Activated CD8-positive, alpha-beta T cell treated with anti-CD3 and anti-CD28 coated beads, Interleukin-2, amount 10 ng/mL, durations not matched to agents 7 days and 5 days (primary cell): ENCODE measurements around the gene PRKG1. TPM values are rescaled to one million over a fixed set of nuclear protein-coding genes. Genes with fewer than 3 reads are reported as not detected.

ENCODE experiments used
- ATAC-seq: fragments of 150-1000 bp; cut with Tn5 transposase; one replicate; pipeline ENCODE4 v1.10.0; 2021; ENCODE audit warnings: moderate library complexity
- CTCF ChIA-PET: fragments of 350-600 bp; sonication (Branson Sonifier 250); formaldehyde crosslinking; loops from one replicate; lab custom pipeline; 2021; ENCODE audit warnings: antibody characterized with exemption; lab: Charles Lee
- POLR2A ChIA-PET: fragments of 350-600 bp; sonication (Branson Sonifier 250); formaldehyde crosslinking; loops from one replicate; lab custom pipeline; 2021; ENCODE audit warnings: antibody characterized with exemption; lab: Charles Lee
- DNase-seq: peaks from one replicate; pipeline ENCODE4 v3.0.0-alpha.2; 2020
- H3K27ac Mint-ChIP-seq: one replicate; pipeline ENCODE4 v1.8.0; 2021; ENCODE audit warnings: mild to moderate bottlenecking, mixed read lengths
- H3K27me3 Mint-ChIP-seq: one replicate; pipeline ENCODE4 v1.8.0; 2021; ENCODE audit warnings: low read depth, mixed read lengths
- H3K36me3 Mint-ChIP-seq: one replicate; pipeline ENCODE4 v1.8.0; 2021; ENCODE audit warnings: low read depth, mixed read lengths
- H3K4me1 Mint-ChIP-seq: one replicate; pipeline ENCODE4 v1.8.0; 2021; ENCODE audit warnings: low read depth, mixed read lengths
- H3K4me3 Mint-ChIP-seq: one replicate; pipeline ENCODE4 v1.8.0; 2021; ENCODE audit warnings: mild to moderate bottlenecking, mixed read lengths
- H3K9me3 Mint-ChIP-seq: one replicate; pipeline ENCODE4 v1.8.0; 2022; ENCODE audit warnings: mixed read lengths; ENCODE audit not compliant: insufficient read depth
- total RNA-seq, 2 experiments: library from RNA; stranded (reverse); gene quantifications; one replicate each; pipeline ENCODE4 v1.2.3, GENCODE V29; 2021

Gene PRKG1
- total RNA-seq, 2 experiments from 2014 or later, result not detected

DNA sequence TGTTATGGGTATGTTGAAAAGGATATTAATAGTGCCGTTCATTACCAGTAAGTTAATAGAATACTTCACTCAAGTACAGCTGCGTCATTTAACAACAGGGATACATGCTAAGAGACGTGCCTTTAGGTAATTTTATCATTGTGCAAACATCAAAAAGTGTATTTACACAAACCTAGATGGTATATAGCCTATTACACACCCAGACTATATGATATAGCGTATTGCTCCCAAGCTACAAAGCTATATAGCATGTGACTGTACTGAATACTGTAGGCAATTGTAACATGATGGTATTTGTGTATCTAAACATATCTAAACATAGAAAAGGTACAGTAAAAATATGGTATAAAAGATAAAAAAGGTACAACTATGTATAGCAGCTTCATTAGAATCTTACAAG, 11.1 kb upstream of the PRKG1 start:
- ChIA-PET CTCF (interaction anchor here (1.3 kb wide), 1 partner anchor 898 kb away, joined by 3 read pairs; no protein-coding TSS in a partner anchor), POLR2A (no interaction called here)

DNA sequence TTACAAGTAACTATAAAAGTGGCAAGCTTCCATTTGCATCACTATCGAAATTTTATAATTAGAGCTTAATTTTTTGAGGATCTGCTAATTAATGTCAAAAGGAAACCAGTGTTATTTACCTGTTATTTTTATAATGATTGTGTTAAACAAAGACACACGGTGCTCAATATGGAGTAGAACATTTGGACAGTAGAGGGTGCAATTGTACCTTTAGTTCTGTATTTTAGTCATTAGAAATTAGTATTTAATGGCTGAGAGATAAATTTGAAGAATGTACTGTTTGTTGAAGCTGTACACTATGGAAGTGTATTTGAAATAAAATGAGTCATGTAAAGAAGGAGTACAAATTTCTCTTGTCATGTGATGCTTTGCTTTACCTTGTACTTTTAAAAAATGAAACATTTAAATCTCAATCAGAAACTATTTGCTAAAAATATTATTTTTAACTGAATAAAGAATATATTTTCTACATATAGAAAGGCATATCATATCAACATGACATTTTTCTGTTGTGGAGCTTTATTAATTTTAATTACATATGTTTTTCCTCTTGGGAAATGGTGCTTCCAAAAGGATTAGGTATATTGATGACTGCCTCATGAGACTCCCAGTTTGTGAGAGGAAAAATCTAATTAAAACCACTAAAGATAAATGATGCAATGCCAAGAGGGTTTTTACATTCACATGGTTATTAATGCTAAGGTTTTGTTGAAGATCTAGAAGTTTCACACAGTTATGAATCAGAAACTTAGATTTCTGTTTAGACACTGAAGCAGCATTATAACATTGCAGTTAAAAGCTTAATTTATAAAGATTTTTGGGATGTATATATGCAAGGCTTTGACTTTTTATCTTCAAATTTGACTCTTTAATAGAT, 10.4 kb upstream of the PRKG1 start:
- no peaks in the 10 kb centered on the region for H3K36me3 Mint-ChIP-seq
- H3K4me1 Mint-ChIP-seq, result no peaks in the 10 kb centered on the region
- ATAC-seq (no peak), DNase-seq (no peak)
- ChIA-PET CTCF (interaction anchor here (1.3 kb wide), 1 partner anchor 897 kb away, joined by 3 read pairs; no protein-coding TSS in a partner anchor), POLR2A (no interaction called here)
- H3K27me3 Mint-ChIP-seq, result peaks cover 2% of the 10 kb centered on the region
- no peaks in the 10 kb centered on the region for H3K9me3 Mint-ChIP-seq
- H3K27ac Mint-ChIP-seq, result no peak overlapping the region
- no peak overlapping the region for H3K4me3 Mint-ChIP-seq

More for the DNA sequence above, 11.1 kb upstream of the PRKG1 start:
- ATAC-seq (no peak), DNase-seq (no peak)
- Mint-ChIP-seq H3K36me3 (no peaks in the 10 kb centered on the region), H3K9me3 (no peaks in the 10 kb centered on the region), H3K27ac (no peak overlapping the region), H3K27me3 (peaks cover under 1% of the 10 kb centered on the region), H3K4me1 (no peaks in the 10 kb centered on the region), H3K4me3 (no peak overlapping the region)

DNA sequence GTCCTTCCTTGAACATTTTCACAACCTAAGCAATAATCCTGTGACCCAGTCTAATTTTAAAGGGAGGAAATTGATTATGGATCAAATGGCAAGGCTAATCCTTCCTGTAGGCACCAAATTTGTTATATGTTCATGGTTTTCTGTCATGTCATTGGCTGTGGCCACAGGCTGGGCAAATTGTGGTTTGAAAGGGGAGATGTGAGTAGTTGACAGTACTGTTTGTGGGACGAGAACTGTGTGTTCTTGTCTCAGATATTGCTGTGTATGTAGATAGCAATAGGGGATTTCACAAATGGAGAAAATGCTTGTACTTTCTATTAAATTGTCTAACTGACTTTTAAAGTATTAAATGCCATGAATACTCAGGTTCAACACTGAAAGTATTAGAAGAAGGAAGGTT, 8.1 kb upstream of the PRKG1 start:
- Mint-ChIP-seq H3K4me3 (no peak overlapping the region), H3K36me3 (no peaks in the 10 kb centered on the region), H3K9me3 (no peaks in the 10 kb centered on the region), H3K27me3 (peaks cover 2% of the 10 kb centered on the region), H3K27ac (no peak overlapping the region), H3K4me1 (no peaks in the 10 kb centered on the region)
- ChIA-PET POLR2A (no interaction called here), CTCF (no interaction called here)
- ATAC-seq (no peak), DNase-seq (no peak)

- H3K27ac Mint-ChIP-seq, result no peak overlapping the region
- CTCF ChIA-PET, result no interaction called here
- no peaks in the 10 kb centered on the region for H3K9me3 Mint-ChIP-seq
- DNase-seq (no peak), ATAC-seq (no peak)
- H3K36me3 Mint-ChIP-seq, result no peaks in the 10 kb centered on the region
- peaks cover 39% of the 10 kb centered on the region for H3K27me3 Mint-ChIP-seq
- POLR2A ChIA-PET, result no interaction called here
- H3K4me1 Mint-ChIP-seq, result peaks cover 3% of the 10 kb centered on the region
- no peak overlapping the region for H3K4me3 Mint-ChIP-seq
These were observed 2.1 kb upstream of the PRKG1 start for GRCh38 chr10:51072210-51072609.

GRCh38 chr10:51072921-51073434, 1.3 kb upstream of the PRKG1 start:
- H3K9me3 Mint-ChIP-seq, result no peaks in the 10 kb centered on the region
- ATAC-seq (no peak), DNase-seq (no peak)
- no peak overlapping the region for H3K27ac Mint-ChIP-seq
- ChIA-PET POLR2A (no interaction called here), CTCF (no interaction called here)
- H3K4me3 Mint-ChIP-seq, result no peak overlapping the region
- no peaks in the 10 kb centered on the region for H3K36me3 Mint-ChIP-seq
- H3K4me1 Mint-ChIP-seq, result peaks cover 3% of the 10 kb centered on the region
- peaks cover 39% of the 10 kb centered on the region for H3K27me3 Mint-ChIP-seq

DNA sequence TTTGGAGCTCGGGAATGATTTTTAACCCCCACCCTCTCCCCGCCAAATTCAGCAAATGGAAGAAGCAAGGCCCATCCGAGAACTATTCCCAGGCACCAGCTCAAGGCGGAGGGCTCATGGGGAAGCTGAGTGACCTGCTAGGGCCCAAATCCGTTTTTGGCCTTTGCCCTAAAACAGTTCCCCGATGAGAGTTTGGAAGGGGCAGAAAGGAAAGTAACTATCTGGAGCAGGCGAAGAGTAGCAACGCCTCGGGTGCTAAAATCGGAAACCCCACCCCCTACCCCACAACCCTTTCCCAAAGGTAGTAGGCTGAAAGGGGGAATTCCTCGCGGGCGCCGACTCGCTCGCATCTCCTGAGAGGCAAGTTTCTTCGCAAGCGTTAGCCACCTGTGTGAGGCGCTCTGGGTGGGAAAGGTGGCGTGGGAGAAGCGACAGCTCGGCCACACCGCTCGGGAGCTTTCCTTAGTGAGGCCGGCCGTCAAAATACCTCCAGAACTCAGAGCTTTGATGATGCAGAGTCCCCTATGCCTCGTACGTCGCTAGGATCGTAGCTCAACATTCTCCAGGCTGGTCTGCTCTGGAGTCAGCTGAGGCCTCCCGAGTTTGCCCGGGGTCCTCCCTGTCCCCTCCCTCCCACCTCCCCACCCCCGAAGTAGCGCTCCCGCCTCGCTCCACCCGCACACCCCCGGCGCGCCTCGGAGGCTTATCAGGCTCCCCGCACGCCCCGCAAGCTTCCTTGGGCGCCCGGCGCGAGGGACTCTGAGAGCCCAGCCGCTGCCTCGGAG, 642 bp upstream of the PRKG1 start:
- H3K4me1 Mint-ChIP-seq, result peaks cover 3% of the 10 kb centered on the region
- no peaks in the 10 kb centered on the region for H3K9me3 Mint-ChIP-seq
- H3K27me3 Mint-ChIP-seq, result peaks cover 37% of the 10 kb centered on the region
- H3K36me3 Mint-ChIP-seq, result no peaks in the 10 kb centered on the region
- no peak overlapping the region for H3K4me3 Mint-ChIP-seq
- no peak for DNase-seq
- POLR2A ChIA-PET, result no interaction called here
- peak; percentile 27 for ATAC-seq
- CTCF ChIA-PET, result no interaction called here
- no peak overlapping the region for H3K27ac Mint-ChIP-seq

GRCh38 chr10:51075043-51075872, 971 bp downstream of the PRKG1 start:
- H3K36me3 Mint-ChIP-seq, result no peaks in the 10 kb centered on the region
- peaks cover 3% of the 10 kb centered on the region for H3K4me1 Mint-ChIP-seq
- ATAC-seq, result no peak
- H3K27ac Mint-ChIP-seq, result no peak overlapping the region
- H3K27me3 Mint-ChIP-seq, result peaks cover 39% of the 10 kb centered on the region
- POLR2A ChIA-PET, result no interaction called here
- no peak for DNase-seq
- H3K4me3 Mint-ChIP-seq, result no peak overlapping the region
- CTCF ChIA-PET, result no interaction called here
- H3K9me3 Mint-ChIP-seq, result no peaks in the 10 kb centered on the region

- CTCF ChIA-PET, result no interaction called here
These were observed 1.6 kb downstream of the PRKG1 start for GRCh38 chr10:51075873-51076229.

GRCh38 chr10:51076299-51076841, 2.1 kb downstream of the PRKG1 start:
- CTCF ChIA-PET, result no interaction called here
- no peak overlapping the region for H3K4me3 Mint-ChIP-seq
- peaks cover 3% of the 10 kb centered on the region for H3K4me1 Mint-ChIP-seq
- POLR2A ChIA-PET, result no interaction called here
- H3K36me3 Mint-ChIP-seq, result no peaks in the 10 kb centered on the region
- H3K9me3 Mint-ChIP-seq, result no peaks in the 10 kb centered on the region
- H3K27ac Mint-ChIP-seq, result no peak overlapping the region
- H3K27me3 Mint-ChIP-seq, result peaks cover 39% of the 10 kb centered on the region
- DNase-seq (no peak), ATAC-seq (no peak)

More at GRCh38 chr10:51075873-51076229, 1.6 kb downstream of the PRKG1 start:
- H3K27me3 Mint-ChIP-seq, result peaks cover 39% of the 10 kb centered on the region
- H3K4me1 Mint-ChIP-seq, result peaks cover 3% of the 10 kb centered on the region
- no peak overlapping the region for H3K4me3 Mint-ChIP-seq
- H3K9me3 Mint-ChIP-seq, result no peaks in the 10 kb centered on the region
- POLR2A ChIA-PET, result no interaction called here
- no peaks in the 10 kb centered on the region for H3K36me3 Mint-ChIP-seq
- ATAC-seq (no peak), DNase-seq (no peak)
- no peak overlapping the region for H3K27ac Mint-ChIP-seq

DNA sequence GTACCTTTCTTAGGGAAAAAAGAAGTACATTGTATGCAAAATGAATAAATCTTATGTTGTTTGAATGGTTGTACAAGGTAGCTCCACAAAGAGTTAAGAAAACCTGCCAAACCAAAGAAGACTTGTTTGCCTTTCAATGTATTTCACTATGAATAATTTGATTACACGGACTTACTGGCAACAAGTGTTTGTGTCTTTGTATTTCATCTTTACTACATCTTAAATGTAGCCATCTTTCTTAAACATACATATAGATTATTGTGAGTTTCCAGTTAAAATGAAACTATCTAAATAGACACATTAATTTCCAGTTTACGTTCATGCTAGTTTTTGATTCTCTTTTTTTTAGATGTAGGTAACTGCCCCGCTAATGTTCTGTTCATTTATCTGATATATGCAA, 2.8 kb downstream of the PRKG1 start:
- ChIA-PET CTCF (no interaction called here), POLR2A (no interaction called here)
- H3K9me3 Mint-ChIP-seq, result no peaks in the 10 kb centered on the region
- H3K4me3 Mint-ChIP-seq, result no peak overlapping the region
- DNase-seq (no peak), ATAC-seq (no peak)
- H3K4me1 Mint-ChIP-seq, result peaks cover 3% of the 10 kb centered on the region
- peaks cover 39% of the 10 kb centered on the region for H3K27me3 Mint-ChIP-seq
- H3K36me3 Mint-ChIP-seq, result no peaks in the 10 kb centered on the region
- no peak overlapping the region for H3K27ac Mint-ChIP-seq

- Mint-ChIP-seq H3K9me3 (no peaks in the 10 kb centered on the region), H3K36me3 (no peaks in the 10 kb centered on the region), H3K27me3 (peaks cover 39% of the 10 kb centered on the region), H3K4me1 (peaks cover 3% of the 10 kb centered on the region), H3K27ac (no peak overlapping the region), H3K4me3 (no peak overlapping the region)
- DNase-seq, result no peak
- ChIA-PET POLR2A (no interaction called here), CTCF (no interaction called here)
- no peak for ATAC-seq
These were observed 3.2 kb downstream of the PRKG1 start for GRCh38 chr10:51077507-51077906.
